Measurements from ENCODE around the gene ITPR1.
"Not testable (repeated sequence)": the region's sequence is repeated elsewhere in the genome, so short reads cannot be mapped to it uniquely, and the experiment has no call there.

ITPR1 gene

GRCh38 chr3:4596612-4597011 lies 103.5 kb downstream of the ITPR1 start:
- DNase-seq (ENCODE audit: low read depth in 2 of 2) = no peak

DNA sequence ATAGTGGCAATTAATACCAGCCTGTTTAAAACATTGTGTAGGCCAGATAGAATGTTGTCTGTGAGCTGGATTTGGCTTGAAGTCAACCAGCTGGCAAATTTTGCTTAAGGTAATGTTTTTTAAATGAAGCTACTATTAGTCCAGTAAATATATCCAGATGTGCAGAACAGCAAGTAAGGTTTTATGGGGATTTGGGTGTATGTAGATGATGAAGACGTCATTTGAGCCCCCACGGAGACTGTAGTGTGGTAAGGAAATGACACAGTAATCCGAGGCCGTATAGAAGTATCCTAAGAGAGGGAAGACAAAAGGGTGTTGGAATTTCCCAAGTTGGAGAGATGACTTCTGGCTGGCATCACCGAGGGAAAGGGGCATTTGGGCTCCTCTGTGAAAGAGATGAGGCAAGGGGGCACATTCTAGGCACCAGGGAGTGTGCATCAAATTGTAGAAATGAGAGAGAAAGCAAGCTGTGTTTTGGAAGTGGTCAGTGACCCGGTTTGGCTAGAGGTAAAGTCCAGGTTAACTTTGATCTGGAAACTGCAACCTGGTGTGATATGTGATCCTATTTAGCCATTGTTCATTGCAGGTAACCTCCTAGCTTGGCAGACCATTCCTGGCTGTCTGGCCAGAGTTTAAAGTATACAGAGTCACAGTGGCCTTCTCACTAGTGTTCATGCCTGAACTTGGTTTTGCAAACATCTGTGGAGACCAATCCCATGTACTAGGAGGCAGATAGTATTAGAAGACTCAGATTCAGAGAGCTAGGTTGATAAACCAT lies 104.2 kb downstream of the ITPR1 start:
- no peak for DNase-seq (ENCODE audit: low read depth in 2 of 2)

GRCh38 chr3:4598232-4598631 lies 105.1 kb downstream of the ITPR1 start:
- DNase-seq (ENCODE audit: low read depth in 2 of 2) = not testable (repeated sequence)

DNA sequence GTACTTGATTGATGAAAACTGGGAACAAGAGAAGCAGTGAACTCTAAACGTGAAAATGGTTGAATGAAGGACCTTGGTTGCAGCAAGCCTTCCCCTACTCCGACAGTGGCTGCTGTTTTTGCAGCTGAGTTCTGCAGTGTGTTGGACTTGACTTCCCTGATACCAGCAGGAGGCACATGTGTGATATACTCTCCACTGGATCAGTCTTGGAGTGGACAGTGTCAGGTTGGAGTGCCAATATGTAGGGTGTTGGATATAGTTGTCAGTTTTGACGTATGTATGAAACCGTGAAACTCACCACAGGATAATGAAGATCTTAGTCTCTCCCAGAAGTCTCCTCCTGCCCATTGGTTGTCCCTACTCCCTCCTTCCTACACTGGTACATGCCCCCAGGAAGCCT lies 106.5 kb downstream of the ITPR1 start:
- no peak for DNase-seq (ENCODE audit: low read depth in 2 of 2)

DNA sequence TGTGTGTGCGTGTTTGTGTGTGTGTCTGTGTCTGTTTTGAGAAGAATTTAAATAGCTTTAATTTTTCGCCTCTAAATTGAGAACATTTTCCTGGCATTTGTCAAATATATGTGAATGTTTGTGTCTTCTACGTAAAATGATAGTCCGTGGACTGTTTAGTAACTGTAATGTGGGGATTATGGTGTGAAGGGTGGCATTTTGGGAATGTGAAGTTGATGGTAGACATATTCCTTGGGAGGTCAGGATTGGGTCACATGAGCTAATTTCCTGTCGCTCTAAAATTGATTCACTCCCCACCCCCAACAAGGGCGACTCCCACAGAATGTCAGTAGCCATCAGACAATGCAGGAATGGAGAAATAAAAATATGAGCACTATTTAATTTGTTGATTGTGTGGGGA lies 107.3 kb downstream of the ITPR1 start:
- no peak for DNase-seq (ENCODE audit: low read depth in 2 of 2)

DNA sequence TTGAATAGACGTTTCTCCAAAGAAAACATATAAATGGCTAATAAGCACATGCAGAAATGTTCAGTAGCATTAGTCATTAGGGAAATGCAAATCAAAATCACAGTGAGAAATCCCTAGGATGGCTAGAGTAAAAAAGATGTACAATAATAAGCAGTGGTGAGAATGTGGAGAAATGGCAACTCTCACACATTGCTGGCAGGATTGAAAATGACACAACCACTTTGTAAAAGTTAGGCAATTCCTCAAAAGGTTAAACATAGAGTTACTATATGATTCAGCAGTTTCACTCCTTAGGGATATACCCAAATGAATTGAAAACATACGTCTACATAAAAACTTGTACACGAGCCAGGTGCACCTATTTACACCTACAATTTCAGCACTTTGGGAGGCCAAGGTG lies 108.7 kb downstream of the ITPR1 start:
- no peak for DNase-seq (ENCODE audit: low read depth in 2 of 2)

DNA sequence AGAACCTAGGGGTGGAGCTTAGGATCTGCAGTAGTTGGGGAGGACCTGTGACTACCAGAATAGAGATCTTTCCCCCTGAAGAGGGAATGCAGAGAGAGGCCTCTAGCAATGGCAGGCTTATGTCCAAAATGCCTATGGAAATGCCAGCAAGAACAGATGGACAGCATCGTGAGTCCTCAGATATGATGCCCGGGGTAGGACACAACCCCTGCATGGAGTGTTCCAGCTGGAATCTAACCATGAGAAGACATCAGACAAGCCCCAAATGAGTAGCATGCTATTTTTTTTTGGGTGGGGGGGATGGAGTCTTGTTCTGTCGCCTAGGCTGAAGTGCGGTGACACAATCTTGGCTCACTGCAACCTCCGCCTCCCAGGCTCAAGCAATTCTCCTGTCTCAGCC lies 111.5 kb downstream of the ITPR1 start:
- no peak for DNase-seq (ENCODE audit: low read depth in 2 of 2)

GRCh38 chr3:4606911-4607310 lies 113.8 kb downstream of the ITPR1 start:
- no peak for DNase-seq (ENCODE audit: low read depth in 2 of 2)

GRCh38 chr3:4613366-4613765 lies 120.2 kb downstream of the ITPR1 start:
- DNase-seq (ENCODE audit: low read depth in 2 of 2) = no peak

GRCh38 chr3:4614070-4614469 lies 120.9 kb downstream of the ITPR1 start:
- no peak for DNase-seq (ENCODE audit: low read depth in 2 of 2)

- DNase-seq (ENCODE audit: low read depth in 2 of 2) = no peak
Observed at GRCh38 chr3:4614927-4615326, 121.8 kb downstream of the ITPR1 start.

GRCh38 chr3:4615750-4616149 lies 122.6 kb downstream of the ITPR1 start:
- no peak for DNase-seq (ENCODE audit: low read depth in 2 of 2)

DNA sequence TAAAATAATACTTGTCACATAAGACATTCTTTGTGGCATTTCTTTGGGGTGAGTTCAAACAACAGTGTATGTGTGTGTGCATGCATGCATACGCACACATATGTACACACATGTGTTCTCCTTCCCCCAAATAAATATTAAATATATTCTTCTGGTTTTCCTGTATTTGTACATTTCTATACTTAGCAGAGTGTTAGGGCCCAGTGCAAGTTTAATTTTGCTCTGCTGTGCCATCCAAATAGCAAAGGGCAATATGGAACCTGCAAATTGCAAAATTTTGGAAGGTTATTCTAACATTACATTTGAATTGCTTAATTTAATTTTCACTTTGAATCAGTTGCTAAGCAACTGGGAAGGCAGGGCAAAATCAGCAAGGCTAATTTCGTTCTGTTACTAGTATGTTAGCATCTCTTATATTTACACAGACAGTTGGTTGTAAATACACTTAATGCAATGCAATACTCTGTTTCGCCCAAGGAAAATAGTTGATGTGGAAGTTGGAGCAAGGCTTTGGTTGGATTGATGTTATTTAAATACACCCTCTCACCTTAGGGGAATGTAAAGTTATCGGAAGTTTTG lies 130.4 kb downstream of the ITPR1 start:
- no peak for DNase-seq (ENCODE audit: low read depth in 2 of 2)

DNA sequence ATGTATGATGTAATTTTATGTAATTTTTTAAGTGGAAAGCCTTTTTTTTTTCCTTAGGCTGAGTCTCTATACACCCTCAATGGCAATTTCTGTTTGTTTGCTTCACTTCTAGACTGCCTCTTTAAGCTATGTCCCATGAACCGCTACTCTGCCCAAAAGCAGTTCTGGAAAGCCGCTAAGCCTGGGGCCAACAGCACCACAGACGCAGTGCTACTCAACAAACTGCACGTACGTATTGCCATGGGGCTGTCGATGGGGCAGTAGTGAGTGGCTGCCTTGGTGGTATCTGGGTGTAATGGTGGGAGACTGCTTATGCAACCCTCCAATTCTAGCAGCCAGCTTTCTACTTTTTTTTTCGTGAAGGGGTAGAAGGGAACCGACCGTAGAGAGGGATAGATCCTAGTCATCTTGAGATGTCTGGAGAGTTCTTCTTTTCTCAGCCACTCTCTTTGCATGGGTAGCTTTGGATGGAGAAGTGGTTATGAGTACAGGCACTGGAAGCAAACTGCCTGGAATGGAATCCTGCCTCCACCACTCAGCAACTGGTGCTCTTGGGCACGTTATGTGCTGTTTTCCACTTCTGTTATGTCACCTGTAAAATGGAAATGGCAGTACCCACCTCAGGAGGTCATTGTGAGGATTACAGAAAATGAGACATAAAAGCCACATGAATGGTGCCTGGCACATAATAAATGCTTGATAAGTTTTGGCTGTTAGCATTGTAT lies 134.7 kb downstream of the ITPR1 start:
- no peak for DNase-seq (ENCODE audit: low read depth in 2 of 2)

DNA sequence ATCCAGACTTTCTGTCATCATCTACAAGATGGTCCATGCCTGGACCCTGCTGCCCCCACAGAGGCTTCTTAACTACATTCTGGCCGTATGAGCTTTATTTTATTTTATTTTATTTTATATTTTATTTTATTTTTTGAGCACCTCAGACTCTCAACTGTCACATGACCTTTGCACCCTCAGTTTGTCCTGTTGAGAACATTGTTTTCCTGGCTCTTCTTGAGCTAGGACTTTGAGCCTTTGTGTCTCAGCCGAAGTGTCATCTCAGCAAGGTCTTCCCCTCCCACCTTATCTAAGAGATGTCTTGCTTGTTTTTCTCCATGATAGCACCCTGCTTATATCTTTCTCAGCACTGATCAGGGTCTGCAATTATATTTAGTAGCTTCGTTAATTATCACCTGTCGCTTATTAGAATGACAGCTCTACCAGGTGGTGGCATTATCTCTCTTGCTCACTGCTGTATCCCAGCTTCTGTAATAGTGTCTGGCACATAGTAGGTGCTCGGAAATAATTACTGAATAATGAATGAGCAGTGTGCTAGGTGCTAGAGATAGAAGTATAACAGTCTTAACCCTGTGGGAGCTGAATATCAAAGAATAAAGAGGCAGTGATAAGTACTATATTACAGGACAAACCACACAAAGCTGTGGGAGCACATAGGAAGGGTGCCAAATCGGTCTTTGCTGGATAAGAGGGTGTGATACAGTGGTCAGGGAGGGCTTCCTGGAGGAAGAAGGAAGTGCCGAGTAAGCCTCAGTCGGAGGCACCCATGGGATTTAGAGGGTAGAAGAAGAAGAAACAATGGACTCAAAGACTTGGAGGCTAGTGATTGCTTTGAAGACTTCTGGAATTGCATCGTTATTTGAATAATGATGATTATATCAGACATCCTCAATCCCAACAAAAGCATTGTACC lies 136.2 kb downstream of the ITPR1 start:
- no peak for DNase-seq (ENCODE audit: low read depth in 2 of 2)

GRCh38 chr3:4633078-4634004 lies 140.2 kb downstream of the ITPR1 start:
- DNase-seq (ENCODE audit: low read depth in 2 of 2) = no peak

- no peak for DNase-seq (ENCODE audit: low read depth in 2 of 2)
Observed at GRCh38 chr3:4634894-4635293, 141.7 kb downstream of the ITPR1 start.

- DNase-seq (ENCODE audit: low read depth in 2 of 2) = no peak
Observed at GRCh38 chr3:4637265-4637664, 144.1 kb downstream of the ITPR1 start.

- DNase-seq (ENCODE audit: low read depth in 2 of 2) = no peak
Observed at GRCh38 chr3:4641863-4642563, 148.9 kb downstream of the ITPR1 start.

DNA sequence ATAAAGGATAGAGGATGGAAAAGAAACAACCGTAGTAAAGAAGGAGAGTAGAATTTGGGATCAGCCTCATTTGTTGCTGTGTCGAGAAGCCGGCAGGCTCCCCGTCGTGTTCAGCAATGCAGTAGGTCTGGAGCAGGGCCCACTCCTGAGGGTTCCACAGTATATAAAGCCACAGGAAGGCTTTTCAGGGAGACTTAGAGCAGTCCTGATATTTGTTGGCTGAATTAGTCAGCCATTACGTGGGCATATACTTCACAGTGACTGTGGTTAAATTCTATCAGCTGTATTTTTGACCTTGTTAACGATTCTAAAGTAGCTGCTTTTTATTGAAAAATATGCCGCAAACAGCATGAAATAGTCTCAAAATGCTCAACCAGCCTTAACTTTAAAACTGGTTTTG lies 149.5 kb downstream of the ITPR1 start:
- DNase-seq (ENCODE audit: low read depth in 2 of 2) = no peak
